ENCODE data around the gene KMT2C.
"Not testable (repeated sequence)": the region's sequence is repeated elsewhere in the genome, so short reads cannot be mapped to it uniquely, and the experiment has no call there.

The KMT2C gene

GRCh38 chr7:152286972-152287371 lies 148.8 kb downstream of the KMT2C start:
- DNase-seq: not testable (repeated sequence)

GRCh38 chr7:152286219-152286618 lies 149.6 kb downstream of the KMT2C start:
- DNase-seq: not testable (repeated sequence)

- DNase-seq: not testable (repeated sequence)
Measured at GRCh38 chr7:152284998-152285397, 150.8 kb downstream of the KMT2C start.

- not testable (repeated sequence) for DNase-seq
Measured at GRCh38 chr7:152277687-152278086, 158.1 kb downstream of the KMT2C start.

DNA sequence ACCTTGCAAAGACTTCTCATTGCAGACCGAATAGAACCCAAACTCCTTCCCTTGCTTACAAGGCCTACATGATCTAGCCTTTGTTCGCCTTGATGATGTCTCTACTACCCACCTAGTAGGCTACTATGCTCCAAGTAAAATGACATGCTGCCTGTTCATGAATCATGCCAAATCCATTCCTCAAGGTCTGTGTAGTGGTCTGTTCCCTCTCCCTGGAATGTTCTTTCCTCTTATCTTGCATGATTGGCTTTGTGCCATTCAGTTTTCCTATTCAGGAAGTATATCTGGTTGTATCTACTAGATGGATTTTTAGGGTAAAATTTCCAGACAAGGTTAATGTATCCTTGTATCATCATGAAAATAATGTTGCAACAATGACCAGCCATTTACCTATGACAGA lies 165.4 kb downstream of the KMT2C start:
- DNase-seq: not testable (repeated sequence)

DNA sequence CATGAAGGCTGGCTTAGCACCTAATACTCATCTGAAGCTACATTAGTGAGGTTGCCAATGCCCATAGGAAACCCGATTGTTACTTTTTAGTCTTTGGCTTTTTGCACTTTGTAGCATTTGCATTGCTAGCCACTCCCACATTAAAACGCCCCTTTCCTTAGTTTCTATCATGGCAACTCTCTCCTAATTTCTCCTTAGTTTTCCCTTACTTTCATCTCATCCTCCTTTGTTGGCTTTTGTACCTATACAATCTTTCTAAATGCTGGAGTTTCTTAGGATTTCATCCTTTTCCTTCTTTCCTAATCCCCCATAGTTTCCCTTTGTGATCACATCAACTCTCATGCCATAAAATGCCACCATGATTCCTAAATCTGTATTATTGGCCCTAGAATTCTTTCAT lies 168.9 kb downstream of the KMT2C start:
- not testable (repeated sequence) for DNase-seq

GRCh38 chr7:152264915-152265314 lies 170.9 kb downstream of the KMT2C start:
- DNase-seq: not testable (repeated sequence)

DNA sequence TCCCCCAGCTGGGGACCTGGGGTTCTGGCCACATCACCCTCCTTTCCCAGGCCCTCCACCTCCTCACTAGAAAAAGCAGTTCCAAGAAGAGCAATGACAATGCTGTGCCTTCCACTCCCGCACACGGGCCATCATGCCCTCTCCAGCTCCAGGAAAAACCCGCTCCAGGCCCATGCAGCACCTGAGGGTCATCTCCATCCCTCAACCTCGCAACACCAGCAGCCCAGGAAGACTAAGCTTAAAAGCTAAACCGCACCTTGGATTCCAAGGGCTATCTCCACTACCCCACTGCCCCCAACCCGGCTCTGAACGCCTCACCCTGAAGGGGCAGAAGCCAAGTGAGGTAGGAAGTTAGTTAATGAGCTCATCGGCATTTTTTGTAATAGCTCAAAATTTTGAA lies 173.7 kb downstream of the KMT2C start:
- not testable (repeated sequence) for DNase-seq

- DNase-seq: not testable (repeated sequence)
Measured at GRCh38 chr7:152259645-152260044, 176.2 kb downstream of the KMT2C start.

DNA sequence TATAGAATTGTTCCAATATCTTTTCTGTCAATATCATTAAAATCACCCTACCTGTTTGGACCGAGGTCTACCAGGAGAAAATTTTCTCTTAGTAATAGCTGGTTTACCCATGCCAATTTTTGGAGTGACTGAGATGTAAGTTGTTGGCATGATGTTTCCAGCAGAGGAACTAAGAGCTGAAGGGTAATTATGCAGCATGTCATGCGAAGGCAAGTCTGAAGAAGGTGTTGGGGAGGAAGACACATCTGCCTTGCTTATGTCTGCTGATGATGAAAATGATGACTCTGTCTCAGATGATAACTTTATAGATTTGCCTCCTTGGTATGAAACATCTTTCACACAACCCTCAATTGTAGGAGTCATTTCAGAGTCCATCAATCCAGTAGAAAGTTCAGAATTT lies 188.0 kb downstream of the KMT2C start:
- DNase-seq: not testable (repeated sequence)

- DNase-seq: not testable (repeated sequence)
Measured at GRCh38 chr7:152245417-152245816, 190.4 kb downstream of the KMT2C start.

- not testable (repeated sequence) for DNase-seq
Measured at GRCh38 chr7:152243464-152243863, 192.3 kb downstream of the KMT2C start.

DNA sequence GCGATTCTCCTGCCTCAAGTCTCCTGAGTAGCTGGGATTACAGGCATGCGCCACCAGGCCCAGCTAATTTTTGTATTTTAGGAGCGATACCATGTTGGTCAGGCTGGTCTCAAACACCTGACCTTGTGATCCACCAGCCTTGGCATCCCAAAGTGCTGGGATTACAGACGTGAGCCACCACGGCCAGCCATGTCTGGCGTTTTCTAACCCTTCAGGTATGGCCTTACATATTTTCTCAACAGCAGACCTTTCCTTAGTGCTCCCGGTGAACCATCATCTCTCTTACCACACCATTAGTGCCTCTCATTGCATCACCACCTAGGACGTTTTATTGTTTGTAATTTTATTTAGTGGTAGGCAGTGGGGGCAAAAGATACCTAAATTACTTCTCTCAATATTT lies 194.5 kb downstream of the KMT2C start:
- not testable (repeated sequence) for DNase-seq

DNA sequence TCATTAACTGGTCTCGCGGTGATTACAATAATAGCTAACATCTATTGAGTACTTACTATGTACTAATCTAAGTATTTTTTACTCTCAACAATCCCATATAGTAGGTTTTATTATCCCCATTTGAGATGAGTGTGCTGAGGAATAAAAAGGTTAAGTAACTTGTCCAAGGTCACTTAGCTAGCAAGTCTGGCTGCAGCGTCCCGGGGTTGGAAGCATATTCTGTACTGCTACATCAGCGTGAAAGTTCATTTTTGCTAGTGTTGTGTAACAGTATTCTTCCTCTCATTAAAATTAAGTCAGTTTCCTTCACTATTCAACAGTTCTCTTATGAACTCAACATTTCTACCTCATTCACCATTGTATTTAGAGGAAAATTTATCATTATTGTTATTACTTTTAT lies 199.5 kb downstream of the KMT2C start:
- DNase-seq: not testable (repeated sequence)

GRCh38 chr7:152234421-152234820 lies 201.4 kb downstream of the KMT2C start:
- DNase-seq: not testable (repeated sequence)

GRCh38 chr7:152231089-152231488 lies 204.7 kb downstream of the KMT2C start:
- no peak for DNase-seq

GRCh38 chr7:152219556-152219955 lies 216.2 kb downstream of the KMT2C start:
- DNase-seq: not testable (repeated sequence)

GRCh38 chr7:152208766-152209165 lies 227.0 kb downstream of the KMT2C start:
- DNase-seq: not testable (repeated sequence)

GRCh38 chr7:152204417-152204816 lies 231.4 kb downstream of the KMT2C start:
- not testable (repeated sequence) for DNase-seq

GRCh38 chr7:152203095-152203494 lies 232.7 kb downstream of the KMT2C start:
- DNase-seq: no peak

- no peak for DNase-seq
Measured at GRCh38 chr7:152202056-152202455, 233.7 kb downstream of the KMT2C start.

DNA sequence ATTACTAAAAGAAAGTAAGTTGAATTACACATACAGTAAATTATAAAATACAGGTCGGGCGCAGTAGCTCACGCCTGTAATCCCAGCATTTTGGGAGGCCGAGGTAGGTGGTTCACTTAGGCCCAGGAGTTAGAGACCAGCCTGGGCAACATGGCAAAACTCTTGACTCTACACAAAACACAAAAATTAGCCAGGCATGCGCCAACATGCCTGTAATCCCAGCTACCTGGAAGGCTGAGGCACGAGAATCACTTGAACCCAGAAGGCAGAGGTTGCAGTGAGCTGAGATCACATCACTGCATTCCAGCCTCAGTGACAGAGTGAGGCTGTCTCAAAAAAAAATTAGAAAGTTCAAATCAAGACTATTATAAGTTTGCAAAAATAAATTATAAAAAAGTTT lies 235.4 kb downstream of the KMT2C start:
- no peak for DNase-seq

DNA sequence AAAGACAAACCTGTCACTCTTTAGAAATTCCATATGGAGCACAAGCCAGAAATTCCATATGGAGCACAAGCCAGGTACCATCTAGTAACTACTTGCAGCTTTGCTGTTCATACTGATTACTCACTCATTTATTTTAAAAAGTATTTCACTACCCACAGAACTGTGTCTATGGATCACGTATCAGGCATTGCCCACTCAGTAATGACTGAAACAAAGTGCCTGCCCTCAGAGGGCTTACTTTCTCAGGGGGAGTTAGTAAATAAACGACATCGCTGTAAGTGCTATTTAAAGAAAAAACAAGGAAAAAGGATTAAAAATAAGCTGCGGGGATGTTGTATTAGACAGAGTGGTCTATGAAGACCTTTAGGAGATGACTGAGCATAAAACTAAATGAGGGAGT lies 239.4 kb downstream of the KMT2C start:
- DNase-seq: no peak

- no peak for DNase-seq
Measured at GRCh38 chr7:152193880-152194279, 241.9 kb downstream of the KMT2C start.

DNA sequence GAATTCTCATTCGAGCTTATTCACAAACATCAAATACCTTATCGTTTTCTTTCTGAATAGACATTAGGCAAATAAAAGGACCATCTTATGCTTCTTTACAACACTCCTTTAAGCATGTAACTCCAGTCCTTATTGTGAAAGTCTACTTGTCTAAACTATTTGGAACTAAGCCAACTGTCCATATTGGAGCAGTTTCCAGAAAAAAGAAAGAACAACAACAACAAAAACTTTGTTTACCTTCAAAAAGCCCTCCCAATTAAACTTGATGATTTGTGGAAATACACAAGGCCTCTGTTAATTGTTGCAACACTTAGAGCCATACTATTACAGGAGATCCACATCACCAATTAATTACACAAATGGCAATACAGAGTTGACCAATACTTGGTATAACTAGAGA lies 246.7 kb downstream of the KMT2C start:
- no peak for DNase-seq

DNA sequence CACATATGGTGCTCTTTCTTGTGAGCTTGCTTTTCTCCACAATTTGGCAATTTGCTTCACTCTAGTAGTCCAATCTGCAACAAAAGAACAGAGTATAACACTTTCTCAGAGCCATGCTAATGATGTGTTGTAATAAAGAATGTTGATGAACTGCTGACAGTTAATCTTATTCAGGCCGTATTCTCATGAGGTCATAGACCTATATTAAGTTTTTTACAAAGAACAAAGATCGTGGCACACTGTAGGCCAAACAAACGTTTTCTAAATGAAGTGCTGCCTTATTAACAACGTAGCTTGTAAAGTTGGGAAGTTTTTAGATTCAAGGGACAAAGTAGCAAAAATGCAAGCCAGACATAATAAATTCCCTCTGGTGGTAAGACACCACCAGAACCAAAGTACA lies 250.2 kb downstream of the KMT2C start:
- no peak for DNase-seq
